Measurements from ENCODE around the gene ZNF786.
"Not testable (repeated sequence)": the region's sequence is repeated elsewhere in the genome, so short reads cannot be mapped to it uniquely, and the experiment has no call there.

The ZNF786 gene

GRCh38 chr7:149031353-149031910 is 59.1 kb downstream of the ZNF786 start:
- no peak overlapping the region for H3K4me3 ChIP-seq (ENCODE audit: low read length)

DNA sequence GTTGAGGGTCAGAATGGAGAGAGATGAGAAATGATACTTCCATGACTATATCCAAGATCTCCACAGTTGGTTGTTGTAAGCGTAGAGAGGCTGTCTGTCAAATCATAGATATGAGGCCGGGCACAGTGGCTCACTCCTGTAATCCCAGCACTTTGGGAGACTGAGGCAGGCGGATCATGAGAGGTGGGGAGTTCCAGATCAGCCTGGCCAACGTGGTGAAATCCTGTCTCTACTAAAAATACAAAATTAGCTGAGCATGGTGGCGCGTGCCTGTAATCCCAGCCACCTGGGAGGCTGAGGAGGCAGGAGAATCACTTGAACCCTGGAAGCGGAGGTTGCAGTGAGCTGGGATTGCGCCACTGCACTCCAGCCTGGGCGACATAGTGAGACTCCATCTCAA is 60.1 kb downstream of the ZNF786 start:
- DNase-seq (ENCODE audit: low read depth); H3K4me3 ChIP-seq (ENCODE audit: low read length): not testable (repeated sequence)

More at GRCh38 chr7:149031353-149031910, 59.1 kb downstream of the ZNF786 start:
- no peak for DNase-seq (ENCODE audit: low read depth)
- TF ChIP-seq, protein P1, sequence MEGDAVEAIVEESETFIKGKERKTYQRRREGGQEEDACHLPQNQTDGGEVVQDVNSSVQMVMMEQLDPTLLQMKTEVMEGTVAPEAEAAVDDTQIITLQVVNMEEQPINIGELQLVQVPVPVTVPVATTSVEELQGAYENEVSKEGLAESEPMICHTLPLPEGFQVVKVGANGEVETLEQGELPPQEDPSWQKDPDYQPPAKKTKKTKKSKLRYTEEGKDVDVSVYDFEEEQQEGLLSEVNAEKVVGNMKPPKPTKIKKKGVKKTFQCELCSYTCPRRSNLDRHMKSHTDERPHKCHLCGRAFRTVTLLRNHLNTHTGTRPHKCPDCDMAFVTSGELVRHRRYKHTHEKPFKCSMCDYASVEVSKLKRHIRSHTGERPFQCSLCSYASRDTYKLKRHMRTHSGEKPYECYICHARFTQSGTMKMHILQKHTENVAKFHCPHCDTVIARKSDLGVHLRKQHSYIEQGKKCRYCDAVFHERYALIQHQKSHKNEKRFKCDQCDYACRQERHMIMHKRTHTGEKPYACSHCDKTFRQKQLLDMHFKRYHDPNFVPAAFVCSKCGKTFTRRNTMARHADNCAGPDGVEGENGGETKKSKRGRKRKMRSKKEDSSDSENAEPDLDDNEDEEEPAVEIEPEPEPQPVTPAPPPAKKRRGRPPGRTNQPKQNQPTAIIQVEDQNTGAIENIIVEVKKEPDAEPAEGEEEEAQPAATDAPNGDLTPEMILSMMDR (IDR thresholded peaks at IDR 0.05; ENCODE audit: insufficient read depth, low read depth, low read length, missing control alignments), result no peak

GRCh38 chr7:149028346-149029109 is 62.0 kb downstream of the ZNF786 start, which contains the start of gene PDIA4:
Gene PDIA4, minus strand, starts transcription at chr7:149028505. Its CDS starts 97 bp downstream, at chr7:149028408.
- H3K4me3 ChIP-seq (ENCODE audit: low read length), result peak within 1 kb of the TSS; percentile 68
- peak; percentile 100 for DNase-seq (ENCODE audit: low read depth)
- TF ChIP-seq, protein P1 (IDR thresholded peaks at IDR 0.05; ENCODE audit: insufficient read depth, low read depth, low read length, missing control alignments), result no peak

DNA sequence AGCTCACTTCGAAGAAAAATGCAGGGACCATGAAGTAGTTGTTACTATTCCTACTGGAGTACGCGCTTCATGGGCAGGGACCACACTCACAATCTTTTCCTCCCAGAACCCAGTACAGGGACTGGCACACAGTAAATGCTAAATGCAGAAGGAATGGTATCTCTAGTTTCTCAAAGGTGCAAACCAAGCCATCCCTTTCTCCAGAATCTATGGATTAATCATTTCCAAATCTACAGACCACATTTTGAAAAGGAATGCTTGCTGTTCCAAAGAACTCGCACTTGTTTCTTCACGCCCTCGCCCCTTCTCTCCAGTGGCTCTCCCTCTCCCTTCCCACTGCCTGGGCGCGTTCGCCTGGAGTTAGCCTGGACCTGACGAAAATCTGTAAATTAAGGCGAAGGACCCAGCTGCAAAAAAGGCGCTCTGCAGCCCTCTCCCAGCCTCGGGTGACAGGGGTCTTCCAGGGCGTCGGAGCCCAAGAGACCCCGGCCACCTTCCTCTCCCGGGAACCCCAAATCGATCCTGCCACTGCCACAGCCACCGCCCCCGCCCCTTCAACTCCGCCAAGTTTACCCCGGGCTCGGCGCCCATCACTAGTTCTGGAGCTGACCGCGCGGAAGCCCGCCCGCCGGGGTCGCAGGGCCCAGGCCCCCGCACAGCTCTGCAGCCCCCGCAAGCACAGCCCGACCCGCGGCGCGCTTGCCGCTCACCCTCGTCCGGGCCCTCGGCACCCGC is 62.7 kb downstream of the ZNF786 start:
- TF ChIP-seq, protein P1 (IDR thresholded peaks at IDR 0.05; ENCODE audit: insufficient read depth, low read depth, low read length, missing control alignments), result no peak

DNA sequence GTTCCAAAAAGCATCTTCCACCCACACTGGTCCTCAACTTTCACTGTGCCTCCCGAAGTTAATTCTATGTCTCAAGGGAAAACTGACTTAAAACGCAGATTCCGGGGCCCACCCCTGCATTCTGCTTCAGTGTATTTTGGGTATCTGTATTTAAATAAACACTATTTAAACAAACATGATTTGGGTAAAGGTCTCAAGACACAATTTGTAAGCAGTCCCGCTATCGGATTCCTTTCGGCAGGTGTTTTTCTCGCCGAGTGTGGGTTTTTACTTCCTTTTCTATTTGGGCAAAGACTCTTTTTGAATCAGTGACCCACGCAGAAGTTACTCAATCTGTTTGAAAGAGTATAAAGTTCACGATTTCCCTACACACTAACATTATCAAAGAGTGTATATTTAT is 63.5 kb downstream of the ZNF786 start:
- H3K4me3 ChIP-seq (ENCODE audit: low read length), result peak overlapping the region; percentile 68
- TF ChIP-seq, protein P1 (IDR thresholded peaks at IDR 0.05; ENCODE audit: insufficient read depth, low read depth, low read length, missing control alignments), result no peak
- no peak for DNase-seq (ENCODE audit: low read depth)

More for the DNA sequence above, 62.7 kb downstream of the ZNF786 start:
- DNase-seq (ENCODE audit: low read depth), result peak; percentile 17
- peak overlapping the region; percentile 68 for H3K4me3 ChIP-seq (ENCODE audit: low read length)

DNA sequence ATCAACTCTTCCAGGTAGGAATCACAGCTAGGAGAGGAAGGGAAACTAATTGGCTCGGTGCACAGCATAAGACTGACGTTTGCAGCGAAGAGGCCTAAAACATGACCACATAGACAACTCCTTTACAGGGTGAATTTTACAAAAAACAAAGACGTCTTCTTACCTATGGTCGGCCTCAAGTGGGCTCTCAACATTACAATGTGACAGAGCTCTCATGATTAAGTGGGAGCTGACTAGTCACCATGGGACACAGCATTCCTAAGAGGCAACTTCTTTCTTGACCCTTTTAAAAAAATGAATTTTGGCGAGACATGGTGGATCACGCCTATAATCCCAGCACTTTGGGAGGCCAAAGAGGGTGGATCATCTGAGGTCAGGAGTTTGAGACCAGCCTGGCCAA is 66.9 kb downstream of the ZNF786 start:
- TF ChIP-seq, protein P1 (IDR thresholded peaks at IDR 0.05; ENCODE audit: insufficient read depth, low read depth, low read length, missing control alignments), result no peak
- no peak overlapping the region for H3K4me3 ChIP-seq (ENCODE audit: low read length)
- no peak for DNase-seq (ENCODE audit: low read depth)

DNA sequence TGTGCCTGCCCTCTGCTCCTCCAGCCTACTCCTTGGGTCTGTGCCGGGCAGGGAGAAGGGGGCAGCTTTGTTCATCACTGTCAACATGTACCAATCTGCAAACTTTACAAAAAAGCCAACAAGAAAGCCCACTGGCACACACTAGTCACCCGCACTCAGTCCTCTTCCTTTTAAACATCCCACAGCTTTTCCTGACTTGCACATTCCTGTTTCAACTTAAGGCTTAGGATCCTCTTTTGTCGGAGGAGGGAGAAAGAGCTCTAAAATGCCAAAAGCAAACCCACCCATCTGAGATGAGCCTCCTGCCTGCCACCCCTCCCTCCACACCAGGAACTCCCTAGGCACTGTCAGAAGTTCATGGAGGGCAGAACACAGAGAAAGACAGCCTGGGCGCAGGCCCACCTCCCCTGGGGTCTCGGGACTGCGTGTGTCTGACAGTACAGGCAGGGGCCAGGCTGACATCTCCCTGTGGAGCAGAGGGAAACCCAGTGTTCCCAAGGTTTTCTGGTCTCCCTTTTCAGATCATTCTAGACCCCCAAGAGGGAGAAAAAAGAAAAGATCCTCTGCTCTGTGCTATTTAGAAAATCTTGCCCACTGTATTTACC is 67.7 kb downstream of the ZNF786 start:
- TF ChIP-seq, protein P1 (IDR thresholded peaks at IDR 0.05; ENCODE audit: insufficient read depth, low read depth, low read length, missing control alignments), result no peak
- DNase-seq (ENCODE audit: low read depth), result no peak
- no peak overlapping the region for H3K4me3 ChIP-seq (ENCODE audit: low read length)

All from epithelial cell of esophagus (primary cell).